ENCODE results near the gene THSD7A.
"Not testable (repeated sequence)": the region's sequence is repeated elsewhere in the genome, so short reads cannot be mapped to it uniquely, and the experiment has no call there.

Gene THSD7A

GRCh38 chr7:11529382-11529781 is 302.6 kb downstream of the THSD7A start:
- DNase-seq (ENCODE audit: extremely low read depth in 1 of 2, low read depth in 1 of 2), result no peak

- DNase-seq (ENCODE audit: extremely low read depth in 1 of 2, low read depth in 1 of 2), result no peak
Measured at GRCh38 chr7:11527707-11528106, 304.3 kb downstream of the THSD7A start.

- DNase-seq (ENCODE audit: extremely low read depth in 1 of 2, low read depth in 1 of 2), result no peak
Measured at GRCh38 chr7:11524476-11525397, 307.3 kb downstream of the THSD7A start.

- not testable (repeated sequence) for DNase-seq (ENCODE audit: extremely low read depth in 1 of 2, low read depth in 1 of 2)
Measured at GRCh38 chr7:11521964-11522499, 310.0 kb downstream of the THSD7A start.

- DNase-seq (ENCODE audit: extremely low read depth in 1 of 2, low read depth in 1 of 2), result no peak
Measured at GRCh38 chr7:11517853-11518252, 314.1 kb downstream of the THSD7A start.

- DNase-seq (ENCODE audit: extremely low read depth in 1 of 2, low read depth in 1 of 2), result no peak
Measured at GRCh38 chr7:11516328-11516727, 315.7 kb downstream of the THSD7A start.

GRCh38 chr7:11513460-11513859 is 318.5 kb downstream of the THSD7A start:
- DNase-seq (ENCODE audit: extremely low read depth in 1 of 2, low read depth in 1 of 2), result no peak

GRCh38 chr7:11507929-11508328 is 324.1 kb downstream of the THSD7A start:
- DNase-seq (ENCODE audit: extremely low read depth in 1 of 2, low read depth in 1 of 2), result no peak

GRCh38 chr7:11506417-11506816 is 325.6 kb downstream of the THSD7A start:
- DNase-seq (ENCODE audit: extremely low read depth in 1 of 2, low read depth in 1 of 2), result no peak

- no peak for DNase-seq (ENCODE audit: extremely low read depth in 1 of 2, low read depth in 1 of 2)
Measured at GRCh38 chr7:11505471-11505985, 326.5 kb downstream of the THSD7A start.

GRCh38 chr7:11492307-11492706 is 339.7 kb downstream of the THSD7A start:
- DNase-seq (ENCODE audit: extremely low read depth in 1 of 2, low read depth in 1 of 2), result no peak

GRCh38 chr7:11491811-11492210 is 340.2 kb downstream of the THSD7A start:
- no peak for DNase-seq (ENCODE audit: extremely low read depth in 1 of 2, low read depth in 1 of 2)

- DNase-seq (ENCODE audit: extremely low read depth in 1 of 2, low read depth in 1 of 2), result no peak
Measured at GRCh38 chr7:11489280-11489679, 342.7 kb downstream of the THSD7A start.

GRCh38 chr7:11486271-11486670 is 345.7 kb downstream of the THSD7A start:
- no peak for DNase-seq (ENCODE audit: extremely low read depth in 1 of 2, low read depth in 1 of 2)

- DNase-seq (ENCODE audit: extremely low read depth in 1 of 2, low read depth in 1 of 2), result no peak
Measured at GRCh38 chr7:11485636-11486035, 346.4 kb downstream of the THSD7A start.

- DNase-seq (ENCODE audit: extremely low read depth in 1 of 2, low read depth in 1 of 2), result no peak
Measured at GRCh38 chr7:11480143-11480542, 351.9 kb downstream of the THSD7A start.

GRCh38 chr7:11478882-11479281 is 353.1 kb downstream of the THSD7A start:
- no peak for DNase-seq (ENCODE audit: extremely low read depth in 1 of 2, low read depth in 1 of 2)

- DNase-seq (ENCODE audit: extremely low read depth in 1 of 2, low read depth in 1 of 2), result no peak
Measured at GRCh38 chr7:11478426-11478825, 353.6 kb downstream of the THSD7A start.

GRCh38 chr7:11474902-11475585 is 357.0 kb downstream of the THSD7A start:
- DNase-seq (ENCODE audit: extremely low read depth in 1 of 2, low read depth in 1 of 2), result no peak

- DNase-seq (ENCODE audit: extremely low read depth in 1 of 2, low read depth in 1 of 2), result no peak
Measured at GRCh38 chr7:11473807-11474424, 358.1 kb downstream of the THSD7A start.

- no peak for DNase-seq (ENCODE audit: extremely low read depth in 1 of 2, low read depth in 1 of 2)
Measured at GRCh38 chr7:11473220-11473619, 358.8 kb downstream of the THSD7A start.
